Measurements from ENCODE around the gene TBC1D8. TPM values are rescaled to one million over a fixed set of nuclear protein-coding genes. Genes with fewer than 3 reads are reported as not detected.
"Not testable (repeated sequence)": the region's sequence is repeated elsewhere in the genome, so short reads cannot be mapped to it uniquely, and the experiment has no call there.

Gene TBC1D8
- polyA plus RNA-seq (ENCODE audit: insufficient read length) = 45.3 TPM
- long read RNA-seq, donor 1, partial matches to known transcripts = 0 of 1 reads
- long read RNA-seq, donor 1, other reads (novel, unspliced or antisense) = 0 of 1 reads
- long read RNA-seq, donor 2, partial matches to known transcripts = 11 of 16 reads
- long read RNA-seq, donor 2, other reads (novel, unspliced or antisense) = 5 of 16 reads
- long read RNA-seq, donor 3 = 0 reads
- long read RNA-seq, donor 4 = 0 reads
- long read RNA-seq, donor 5, partial matches to known transcripts = 8 of 9 reads
- long read RNA-seq, donor 5, other reads (novel, unspliced or antisense) = 0 of 9 reads
- long read RNA-seq, donor 6, partial matches to known transcripts = 78 of 91 reads
- long read RNA-seq, donor 6, other reads (novel, unspliced or antisense) = 12 of 91 reads
- long read RNA-seq, donor 7, partial matches to known transcripts = 7 of 9 reads
- long read RNA-seq, donor 7, other reads (novel, unspliced or antisense) = 0 of 9 reads
- long read RNA-seq, donor 8, partial matches to known transcripts = 0 of 1 reads
- long read RNA-seq, donor 8, other reads (novel, unspliced or antisense) = 0 of 1 reads

- DNase-seq = peak; percentile 83
Observed at GRCh38 chr2:101151146-101151858, at the start of gene TBC1D8. TBC1D8 (minus strand) TSS chr2:101151382; CDS start chr2:101151253, 129 bp downstream.

- DNase-seq = no peak
Observed at GRCh38 chr2:101200676-101201075, 49.5 kb upstream of the TBC1D8 start.

- DNase-seq = no peak
Observed at GRCh38 chr2:101199251-101199791, 48.1 kb upstream of the TBC1D8 start.

GRCh38 chr2:101197814-101198213, 46.6 kb upstream of the TBC1D8 start:
- DNase-seq = no peak

- no peak for DNase-seq
Observed at GRCh38 chr2:101197215-101197745, 46.1 kb upstream of the TBC1D8 start.

- DNase-seq = no peak
Observed at GRCh38 chr2:101195871-101196661, 44.9 kb upstream of the TBC1D8 start.

GRCh38 chr2:101193033-101193626, 41.9 kb upstream of the TBC1D8 start:
- peak; percentile 53 for DNase-seq

- DNase-seq = peak; percentile 41
Observed at GRCh38 chr2:101190747-101191516, 39.8 kb upstream of the TBC1D8 start.

GRCh38 chr2:101188683-101189405, 37.7 kb upstream of the TBC1D8 start:
- no peak for DNase-seq

- DNase-seq = no peak
Observed at GRCh38 chr2:101187131-101187530, 35.9 kb upstream of the TBC1D8 start.

GRCh38 chr2:101185656-101186055, 34.5 kb upstream of the TBC1D8 start:
- DNase-seq = no peak

GRCh38 chr2:101185085-101185484, 33.9 kb upstream of the TBC1D8 start:
- no peak for DNase-seq

GRCh38 chr2:101179982-101180381, 28.8 kb upstream of the TBC1D8 start:
- DNase-seq = no peak

GRCh38 chr2:101176803-101177202, 25.6 kb upstream of the TBC1D8 start:
- no peak for DNase-seq

GRCh38 chr2:101175991-101176390, 24.8 kb upstream of the TBC1D8 start:
- DNase-seq = peak; percentile 32

GRCh38 chr2:101173707-101174295, 22.6 kb upstream of the TBC1D8 start:
- no peak for DNase-seq

- DNase-seq = not testable (repeated sequence)
Observed at GRCh38 chr2:101169822-101170221, 18.6 kb upstream of the TBC1D8 start.

- DNase-seq = no peak
Observed at GRCh38 chr2:101168706-101169105, 17.5 kb upstream of the TBC1D8 start.

- DNase-seq = not testable (repeated sequence)
Observed at GRCh38 chr2:101167532-101167931, 16.4 kb upstream of the TBC1D8 start.

Data from left kidney (tissue), 8 donors.